ENCODE results near the gene PLXDC2.

GRCh38 chr10:20034732-20035131 lies 218.5 kb downstream of the PLXDC2 start:
- TF ChIP-seq POLR2A (IDR thresholded peaks at IDR 0.05; ENCODE audit: low read length) (no peak), GATA1 (IDR thresholded peaks at IDR 0.05; ENCODE audit: low read depth, low read length) (no peak)

Measured in erythroblast (primary cell).